Peyer's patch (tissue), 4 donors: ENCODE data around the gene GOLGA7B. TPM values are rescaled to one million over a fixed set of nuclear protein-coding genes. Genes with fewer than 3 reads are reported as not detected.

ENCODE experiments used
- DNase-seq, 3 donors: peaks; one replicate each; pipeline ENCODE4 v3.0.0-alpha.2; 2017 to 2019
- H3K27ac ChIP-seq, 4 donors: fragments of 200-600 bp; sonication (generic); one replicate each; pipeline ENCODE4 v1.5.1; 2016 to 2019
- H3K27me3 ChIP-seq, 2 donors: fragments of 200-600 bp; sonication (generic); one replicate each; pipeline ENCODE4 v1.5.1; 2019
- H3K36me3 ChIP-seq, 3 donors: fragments of 200-600 bp; sonication (generic); one replicate each; pipeline ENCODE4 v1.5.1; 2016 to 2019
- H3K4me1 ChIP-seq, 4 donors: fragments of 200-600 bp; sonication (generic); one replicate each; pipeline ENCODE4 v1.5.1; 2016 to 2019
- H3K4me3 ChIP-seq, 4 donors: fragments of 200-600 bp; sonication (generic); 1 replicate in 3 of 4; 2 replicates in 1 of 4; pipeline ENCODE4 v1.5.1; 2016 to 2019; ENCODE audit warnings: mild to moderate bottlenecking in 1 of 4
- H3K9me3 ChIP-seq, 4 donors: fragments of 200-600 bp; sonication (generic); one replicate each; pipeline ENCODE4 v1.5.1; 2016 to 2019; ENCODE audit warnings: mild to moderate bottlenecking in 1 of 4
- POLR2A ChIP-seq, 2 donors: fragments of 450-650 bp; IDR thresholded peaks; one replicate each; pipeline ENCODE4 v1.5.1; 2017; ENCODE audit warnings: antibody characterized with exemption in 2 of 2, mild to moderate bottlenecking in 2 of 2, moderate library complexity in 2 of 2
- total RNA-seq, 4 donors: library from RNA; depleted of rRNA; stranded (reverse); fragments of >200 nt; gene quantifications; one replicate each; pipeline ENCODE4 v1.1.0, GENCODE V29; 2016
- TF ChIP-seq, protein P1 (sequence below), 6 experiments: fragments of 450-650 bp in 4 of 6; fragments of 200-600 bp in 2 of 6; sonication (generic) in 1 of 6; IDR thresholded peaks; one replicate each; pipeline ENCODE4 v1.5.1; 2017 to 2019; ENCODE audit warnings: antibody characterized with exemption in 6 of 6, mild to moderate bottlenecking in 3 of 6, moderate library complexity in 1 of 6

GOLGA7B gene
- total RNA-seq, 4 donors from 2014 or later, result 0.27 to 0.88 (median 0.79) TPM

- DNase-seq, result no peak
Observed at GRCh38 chr10:97876402-97876801, 26.8 kb downstream of the GOLGA7B start.

DNA sequence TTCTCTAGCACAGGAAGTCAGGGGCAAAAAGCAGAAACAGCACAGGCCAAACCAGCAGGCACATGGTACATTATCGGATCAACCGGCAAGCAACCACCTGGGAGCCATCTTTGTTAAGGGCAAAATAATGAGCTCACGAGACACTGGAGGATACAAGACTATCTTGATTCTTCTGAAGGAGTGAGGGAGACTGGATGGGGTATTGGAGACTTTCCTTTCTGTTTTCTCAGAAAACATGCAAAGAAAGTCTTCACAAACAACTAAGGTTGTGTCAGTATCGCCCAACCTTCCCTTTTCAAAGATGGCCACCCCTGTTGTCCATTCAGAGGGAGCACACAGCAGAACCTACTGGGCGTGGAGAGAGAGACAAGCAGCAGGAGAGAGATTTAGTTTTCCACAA is 29.6 kb downstream of the GOLGA7B start:
- Histone ChIP-seq H3K9me3 (no peaks in the 10 kb centered on the region), H3K36me3 (no peaks in the 10 kb centered on the region), H3K27me3 (no peaks in the 10 kb centered on the region), H3K4me1 (no peaks in the 10 kb centered on the region), H3K27ac (no peak overlapping the region), H3K4me3 (no peak overlapping the region)
- no peak for TF ChIP-seq POLR2A (IDR thresholded peaks at IDR 0.05)
- TF ChIP-seq, protein P1, sequence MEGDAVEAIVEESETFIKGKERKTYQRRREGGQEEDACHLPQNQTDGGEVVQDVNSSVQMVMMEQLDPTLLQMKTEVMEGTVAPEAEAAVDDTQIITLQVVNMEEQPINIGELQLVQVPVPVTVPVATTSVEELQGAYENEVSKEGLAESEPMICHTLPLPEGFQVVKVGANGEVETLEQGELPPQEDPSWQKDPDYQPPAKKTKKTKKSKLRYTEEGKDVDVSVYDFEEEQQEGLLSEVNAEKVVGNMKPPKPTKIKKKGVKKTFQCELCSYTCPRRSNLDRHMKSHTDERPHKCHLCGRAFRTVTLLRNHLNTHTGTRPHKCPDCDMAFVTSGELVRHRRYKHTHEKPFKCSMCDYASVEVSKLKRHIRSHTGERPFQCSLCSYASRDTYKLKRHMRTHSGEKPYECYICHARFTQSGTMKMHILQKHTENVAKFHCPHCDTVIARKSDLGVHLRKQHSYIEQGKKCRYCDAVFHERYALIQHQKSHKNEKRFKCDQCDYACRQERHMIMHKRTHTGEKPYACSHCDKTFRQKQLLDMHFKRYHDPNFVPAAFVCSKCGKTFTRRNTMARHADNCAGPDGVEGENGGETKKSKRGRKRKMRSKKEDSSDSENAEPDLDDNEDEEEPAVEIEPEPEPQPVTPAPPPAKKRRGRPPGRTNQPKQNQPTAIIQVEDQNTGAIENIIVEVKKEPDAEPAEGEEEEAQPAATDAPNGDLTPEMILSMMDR (IDR thresholded peaks at IDR 0.05), result no peak
- DNase-seq, result no peak

More at GRCh38 chr10:97876402-97876801, 26.8 kb downstream of the GOLGA7B start:
- Histone ChIP-seq H3K27ac (no peak overlapping the region), H3K36me3 (no peaks in the 10 kb centered on the region), H3K9me3 (no peaks in the 10 kb centered on the region), H3K4me3 (no peak overlapping the region), H3K27me3 (no peaks in the 10 kb centered on the region), H3K4me1 (no peaks in the 10 kb centered on the region)
- TF ChIP-seq, protein P1 (IDR thresholded peaks at IDR 0.05), result no peak
- TF ChIP-seq POLR2A (IDR thresholded peaks at IDR 0.05), result no peak

DNA sequence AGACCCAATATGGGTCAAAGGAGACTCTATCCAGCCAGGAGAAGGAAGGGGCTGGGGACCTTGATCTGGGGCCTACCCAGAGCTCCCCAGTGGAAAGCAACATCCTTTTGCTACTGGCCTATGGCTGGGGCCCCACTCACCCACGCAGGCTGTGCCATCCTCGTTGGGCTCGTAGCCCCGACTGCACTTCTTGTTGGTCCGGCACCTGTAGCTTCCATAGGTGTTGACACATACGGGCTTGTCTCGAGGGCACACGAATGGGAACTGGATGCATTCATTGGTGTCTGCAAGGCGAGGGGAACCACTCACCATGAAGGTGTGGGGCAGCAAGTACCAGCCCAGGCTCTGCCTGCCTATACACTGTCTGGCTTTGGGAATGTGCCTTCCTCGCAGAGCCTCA is 30.5 kb downstream of the GOLGA7B start:
- Histone ChIP-seq H3K36me3 (no peaks in the 10 kb centered on the region), H3K9me3 (no peaks in the 10 kb centered on the region), H3K4me1 (no peaks in the 10 kb centered on the region), H3K27me3 (no peaks in the 10 kb centered on the region), H3K4me3 (no peak overlapping the region), H3K27ac (no peak overlapping the region)
- no peak for TF ChIP-seq POLR2A (IDR thresholded peaks at IDR 0.05)
- TF ChIP-seq, protein P1 (IDR thresholded peaks at IDR 0.05), result no peak
- DNase-seq, result peak in 1 of 3 donors; percentile 32

GRCh38 chr10:97882142-97883091 is 32.8 kb downstream of the GOLGA7B start:
- H3K36me3 ChIP-seq, result no peaks in the 10 kb centered on the region
- peak in 1 of 3 donors; percentile 61 for DNase-seq
- H3K9me3 ChIP-seq, result no peaks in the 10 kb centered on the region
- H3K27ac ChIP-seq, result no peak overlapping the region
- H3K4me3 ChIP-seq, result no peak overlapping the region
- H3K4me1 ChIP-seq, result no peaks in the 10 kb centered on the region
- no peaks in the 10 kb centered on the region for H3K27me3 ChIP-seq
- TF ChIP-seq POLR2A (IDR thresholded peaks at IDR 0.05), result no peak
- TF ChIP-seq, protein P1 (IDR thresholded peaks at IDR 0.05), result no peak

GRCh38 chr10:97883092-97883485 is 33.4 kb downstream of the GOLGA7B start:
- Histone ChIP-seq H3K36me3 (no peaks in the 10 kb centered on the region), H3K27ac (no peak overlapping the region), H3K4me3 (no peak overlapping the region), H3K4me1 (no peaks in the 10 kb centered on the region), H3K9me3 (no peaks in the 10 kb centered on the region), H3K27me3 (no peaks in the 10 kb centered on the region)
- DNase-seq, result peak in 1 of 3 donors; percentile 27
- TF ChIP-seq, protein P1 (IDR thresholded peaks at IDR 0.05), result no peak
- TF ChIP-seq POLR2A (IDR thresholded peaks at IDR 0.05), result no peak
